Pancreas (tissue), 10 donors: Measurements from ENCODE around the gene SLC6A3. TPM values are rescaled to one million over a fixed set of nuclear protein-coding genes. Genes with fewer than 3 reads are reported as not detected.
A peak's percentile ranks its signal among the peaks of the same experiment; 100 is the strongest.

Experiments
- ATAC-seq, 4 donors: fragments of 200-7000 bp; cut with Tn5 transposase; one replicate each; pipeline versions ENCODE4 v1.8.0 to v1.9.1; 2020; ENCODE audit warnings: mild to moderate bottlenecking in 4 of 4, moderate library complexity in 4 of 4
- DNase-seq, 6 donors: peaks; one replicate each; pipeline ENCODE4 v3.0.0-alpha.2; 2020
- FAIRE-seq: peaks from 2 replicates; lab custom pipeline; 2012; peaks lifted over from hg19 to GRCh38; lab: Jason Lieb, UNC
- H3K27ac ChIP-seq, 4 donors: fragments of 200-600 bp; sonication (generic); 1 replicate in 3 of 4; 2 replicates in 1 of 4; pipeline versions ENCODE4 v1.5.0 to v1.8.0; 2020
- H3K27me3 ChIP-seq, 4 donors: fragments of 200-600 bp; one replicate each; pipeline ENCODE4 v1.8.0; 2021
- H3K36me3 ChIP-seq, 3 donors: fragments of 200-600 bp; sonication (generic) in 1 of 3; one replicate each; pipeline versions ENCODE4 v1.5.0 to v1.8.0; 2020 to 2021
- H3K4me1 ChIP-seq, 3 donors: fragments of 200-600 bp; one replicate each; pipeline ENCODE4 v1.8.0; 2021
- H3K4me3 ChIP-seq, 4 donors: fragments of 200-600 bp; sonication (generic) in 2 of 4; one replicate each; pipeline versions ENCODE4 v1.5.0 to v1.8.0; 2020 to 2021
- H3K9me3 ChIP-seq, 4 donors: fragments of 200-600 bp; one replicate each; pipeline ENCODE4 v1.8.0; 2021
- CTCF ChIP-seq, 4 donors: fragments of 200-600 bp; sonication (generic) in 3 of 4; IDR thresholded peaks; one replicate each; pipeline versions ENCODE4 v1.5.0 to v1.8.0; 2021; ENCODE audit warnings: antibody characterized with exemption in 4 of 4
- WGBS, 2 donors: extraction: QIAGEN DNeasy Blood & Tissue Kit; methylation state at CpG; one replicate each; pipeline ENCODE4 v1.1.7; 2013; 5-methylcytosine and 5-hydroxymethylcytosine counted together
- intact Hi-C, 3 donors: fragments of 100-400 bp; cut with DNase I; formaldehyde crosslinking; loops; one replicate each; pipeline versions ENCODE4 v1.11.1 to v1.14.2; 2022
- polyA plus RNA-seq, 2 donors: library from polyadenylated mRNA; stranded (reverse); fragments of 200-250 nt; gene quantifications; one replicate each; pipeline ENCODE4 v1.2.3, GENCODE V29; 2013
- total RNA-seq, 6 donors: library from RNA; stranded (reverse); fragmentation: NEBNext Ultra II Directional in 4 of 6; extraction: Animal tissue kit (Norgen Biotek cat#: 25700) in 4 of 6; gene quantifications; one replicate each; pipeline versions ENCODE4 v1.2.1 to v1.2.4, GENCODE V29; 2021 to 2023
- donor health status: healthy with polysubstance abuse.
- donor health status: DM: no; HTN: no; CAD: no; lungs with moderate emphysema.
- donor health status: DM: no; HTN: no; CAD: no.
- donor health status: control.
- donor health status: control.
- donor health status: Bipolar disorder and iron deficiency.
- donor health status: DM: yes; HTN: yes; CAD: no.
- donor health status: DM: no; HTN: no; CAD: no.
- donor health status: DM: no; HTN: no; CAD: no.
- donor health status: DM: yes; HTN: yes; CAD: no.

SLC6A3 gene
- total and polyA plus RNA-seq, 8 donors, result not detected

DNA sequence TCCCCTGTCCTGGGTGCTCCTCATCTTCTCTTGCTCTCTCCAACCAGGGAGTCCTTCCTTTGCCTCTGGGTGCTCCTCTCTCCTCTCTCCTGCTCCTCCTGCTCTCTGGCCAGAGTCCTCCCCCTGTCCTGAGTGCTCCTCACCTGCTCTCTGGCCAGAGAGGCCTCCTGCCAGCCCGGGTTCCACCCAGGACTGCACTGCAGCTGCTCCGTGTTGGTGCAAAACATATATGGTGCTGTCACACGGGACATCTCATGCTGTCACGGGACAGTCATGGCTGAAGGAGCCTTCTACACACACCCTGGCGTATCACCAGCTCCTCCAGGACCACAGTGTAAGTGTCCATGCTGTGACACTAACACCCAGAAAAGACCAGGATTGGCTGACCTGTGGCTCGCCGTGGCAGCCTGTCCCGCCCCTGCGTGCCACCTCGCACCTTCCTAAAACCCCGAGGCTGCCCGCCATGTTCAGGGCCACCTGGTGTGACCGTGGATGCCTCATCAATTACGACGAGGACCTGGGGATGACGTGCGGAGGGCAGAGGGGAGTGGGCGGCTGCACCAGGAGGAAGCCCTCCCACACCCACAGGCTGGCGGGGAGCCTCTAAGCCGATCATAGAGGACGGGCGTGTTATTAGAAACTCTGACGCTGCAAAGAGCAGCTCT, 27.9 kb upstream of the SLC6A3 start:
- peaks cover 0 to 3% (median 0%) of the 10 kb centered on the region in 3 donors for H3K36me3 ChIP-seq
- intact Hi-C loops, result no loop called here
- no peak overlapping the region for H3K4me3 ChIP-seq
- H3K4me1 ChIP-seq, result no peaks in the 10 kb centered on the region
- H3K27ac ChIP-seq, result no peak overlapping the region
- no peak for TF ChIP-seq CTCF (IDR thresholded peaks at IDR 0.05)
- FAIRE-seq (no peak), DNase-seq (peak in 2 of 6 donors; percentile 34 to 36), ATAC-seq (no peak)
- H3K9me3 ChIP-seq, result no peaks in the 10 kb centered on the region
- H3K27me3 ChIP-seq, result no peaks in the 10 kb centered on the region
- WGBS, 2 donors, result 92% methylated on average over 23 of the region's 23 CpGs

- ATAC-seq (no peak), FAIRE-seq (no peak), DNase-seq (peak in 2 of 6 donors; percentile 5 to 42)
- Histone ChIP-seq H3K36me3 (peaks cover 0 to 3% (median 0%) of the 10 kb centered on the region in 3 donors), H3K4me1 (no peaks in the 10 kb centered on the region), H3K9me3 (no peaks in the 10 kb centered on the region), H3K4me3 (no peak overlapping the region), H3K27ac (no peak overlapping the region), H3K27me3 (no peaks in the 10 kb centered on the region)
- no peak for TF ChIP-seq CTCF (IDR thresholded peaks at IDR 0.05)
- 93 to 95% methylated on average over 27 of the region's 27 CpGs for WGBS, 2 donors
- intact Hi-C loops, result no loop called here
These were observed 27.0 kb upstream of the SLC6A3 start for GRCh38 chr5:1471997-1472963.

GRCh38 chr5:1471240-1471853, 26.1 kb upstream of the SLC6A3 start:
- DNase-seq, result peak in 2 of 6 donors; percentile 30 to 42
- no peak for FAIRE-seq

GRCh38 chr5:1470762-1471211, 25.5 kb upstream of the SLC6A3 start:
- WGBS, 2 donors, result 48 to 58% methylated on average over 18 of the region's 18 CpGs
- Histone ChIP-seq H3K9me3 (no peaks in the 10 kb centered on the region), H3K27me3 (no peaks in the 10 kb centered on the region), H3K27ac (no peak overlapping the region), H3K4me3 (no peak overlapping the region), H3K4me1 (no peaks in the 10 kb centered on the region), H3K36me3 (no peaks in the 10 kb centered on the region)
- TF ChIP-seq CTCF (IDR thresholded peaks at IDR 0.05), result no peak
- DNase-seq, result peak in 4 of 6 donors; percentile 54 to 84 (median 63)
- peak in 3 of 4 donors; percentile 62 to 79 (median 65) for ATAC-seq
- FAIRE-seq, result no peak
- intact Hi-C loops, result no loop called here

More at GRCh38 chr5:1471240-1471853, 26.1 kb upstream of the SLC6A3 start:
- H3K27me3 ChIP-seq, result no peaks in the 10 kb centered on the region
- WGBS, 2 donors, result 89 to 95% methylated on average over 8 of the region's 8 CpGs
- H3K4me3 ChIP-seq, result no peak overlapping the region
- intact Hi-C loops, result no loop called here
- no peaks in the 10 kb centered on the region for H3K4me1 ChIP-seq
- ATAC-seq, result no peak
- H3K9me3 ChIP-seq, result no peaks in the 10 kb centered on the region
- no peak overlapping the region for H3K27ac ChIP-seq
- TF ChIP-seq CTCF (IDR thresholded peaks at IDR 0.05), result no peak
- H3K36me3 ChIP-seq, result no peaks in the 10 kb centered on the region
